Suprapubic skin (tissue), 4 donors: ENCODE results near the gene ZSWIM5.
"Not testable (repeated sequence)": the region's sequence is repeated elsewhere in the genome, so short reads cannot be mapped to it uniquely, and the experiment has no call there.

Experiments
- EP300 ChIP-seq: sonication (generic); formaldehyde crosslinking; IDR thresholded peaks from one replicate; pipeline ENCODE4 v1.6.1; 2017; ENCODE audit warnings: antibody characterized with exemption
- POLR2A ChIP-seq, 2 donors: fragments of 450-650 bp; IDR thresholded peaks; one replicate each; pipeline ENCODE4 v1.6.1; 2017; ENCODE audit warnings: antibody characterized with exemption in 2 of 2, mild to moderate bottlenecking in 2 of 2, moderate library complexity in 2 of 2
- POLR2AphosphoS5 ChIP-seq, 3 donors: sonication (generic); formaldehyde crosslinking; IDR thresholded peaks; one replicate each; pipeline ENCODE4 v1.6.1; 2017; ENCODE audit warnings: antibody characterized with exemption in 3 of 3
- TF ChIP-seq, protein P1 (sequence below), 2 donors: fragments of 200-600 bp in 1 of 2; fragments of 450-650 bp in 1 of 2; sonication (generic) in 1 of 2; IDR thresholded peaks; one replicate each; pipeline ENCODE4 v1.5.1; 2016 to 2019; ENCODE audit warnings: antibody characterized with exemption in 2 of 2, mild to moderate bottlenecking in 1 of 2, moderate library complexity in 1 of 2

DNA sequence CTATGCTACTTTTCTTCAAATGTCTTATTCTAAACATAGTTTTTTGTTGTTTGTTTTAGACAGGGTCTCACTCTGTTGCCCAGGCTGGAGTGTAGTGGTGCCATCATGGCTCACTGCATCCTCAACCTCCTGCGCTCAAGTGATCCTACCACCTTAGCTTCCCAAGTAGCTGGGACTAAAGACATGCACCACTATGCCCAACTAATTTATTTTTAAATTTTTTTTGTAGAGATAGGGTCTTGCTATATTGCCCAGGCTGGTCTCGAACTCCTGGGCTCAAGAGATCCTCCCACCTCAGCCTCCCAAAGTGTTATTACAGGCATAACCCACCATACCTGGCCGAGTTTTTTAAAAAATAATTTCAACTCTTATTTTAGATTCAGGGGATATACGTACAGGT is 143.9 kb downstream of the ZSWIM5 start:
- TF ChIP-seq, protein P1, sequence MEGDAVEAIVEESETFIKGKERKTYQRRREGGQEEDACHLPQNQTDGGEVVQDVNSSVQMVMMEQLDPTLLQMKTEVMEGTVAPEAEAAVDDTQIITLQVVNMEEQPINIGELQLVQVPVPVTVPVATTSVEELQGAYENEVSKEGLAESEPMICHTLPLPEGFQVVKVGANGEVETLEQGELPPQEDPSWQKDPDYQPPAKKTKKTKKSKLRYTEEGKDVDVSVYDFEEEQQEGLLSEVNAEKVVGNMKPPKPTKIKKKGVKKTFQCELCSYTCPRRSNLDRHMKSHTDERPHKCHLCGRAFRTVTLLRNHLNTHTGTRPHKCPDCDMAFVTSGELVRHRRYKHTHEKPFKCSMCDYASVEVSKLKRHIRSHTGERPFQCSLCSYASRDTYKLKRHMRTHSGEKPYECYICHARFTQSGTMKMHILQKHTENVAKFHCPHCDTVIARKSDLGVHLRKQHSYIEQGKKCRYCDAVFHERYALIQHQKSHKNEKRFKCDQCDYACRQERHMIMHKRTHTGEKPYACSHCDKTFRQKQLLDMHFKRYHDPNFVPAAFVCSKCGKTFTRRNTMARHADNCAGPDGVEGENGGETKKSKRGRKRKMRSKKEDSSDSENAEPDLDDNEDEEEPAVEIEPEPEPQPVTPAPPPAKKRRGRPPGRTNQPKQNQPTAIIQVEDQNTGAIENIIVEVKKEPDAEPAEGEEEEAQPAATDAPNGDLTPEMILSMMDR (IDR thresholded peaks at IDR 0.05): not testable (repeated sequence)
- not testable (repeated sequence) for TF ChIP-seq POLR2A (IDR thresholded peaks at IDR 0.05); POLR2AphosphoS5 (IDR thresholded peaks at IDR 0.05); EP300
